ENCODE results near the gene VIPR2. TPM values are rescaled to one million over a fixed set of nuclear protein-coding genes. Genes with fewer than 3 reads are reported as not detected.

VIPR2 gene
- total and polyA plus RNA-seq, 2 experiments from 2014 or later = 1.3 to 2.7 TPM

DNA sequence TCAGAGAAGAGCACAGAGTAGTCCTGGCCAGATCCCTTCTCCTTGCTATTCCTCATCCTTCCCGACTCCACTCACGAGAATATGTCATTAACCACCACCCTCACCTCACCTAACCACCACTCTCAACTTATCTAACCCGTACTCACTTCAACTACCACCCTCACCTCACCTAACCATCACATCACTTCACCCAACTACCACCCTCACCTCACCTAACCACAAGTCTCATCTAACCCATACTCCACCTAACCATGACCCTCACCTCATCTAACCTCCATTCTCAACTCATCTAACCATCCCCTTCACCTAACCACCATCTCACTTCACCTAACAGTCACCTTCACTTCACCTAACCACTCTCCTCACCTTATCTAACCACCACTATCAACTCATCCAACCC, 85.0 kb downstream of the VIPR2 start:
- ATAC-seq = no peak
- DNase-seq (ENCODE audit: low spot score) = no peak

DNA sequence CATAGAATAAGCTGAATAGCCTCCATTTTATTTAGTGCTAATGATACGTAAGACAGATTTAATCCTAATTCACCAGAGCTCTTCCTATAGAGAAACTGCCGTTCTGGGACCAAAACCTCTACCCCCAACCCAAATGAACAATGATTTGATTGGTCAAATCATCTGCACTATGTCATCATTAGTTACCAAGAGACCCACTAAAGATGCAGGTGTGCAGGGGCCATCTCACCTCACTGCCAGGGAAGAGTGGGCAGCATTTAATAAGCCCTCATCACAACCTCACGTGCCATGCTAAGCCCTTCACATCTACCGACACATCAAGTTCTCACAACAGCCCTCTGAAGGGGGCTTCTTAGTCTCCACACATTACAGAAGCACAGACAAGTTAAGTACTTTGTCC, 87.0 kb downstream of the VIPR2 start:
- Histone ChIP-seq H3K36me3 (ENCODE audit: insufficient read depth) (no peaks in the 10 kb centered on the region), H3K4me1 (ENCODE audit: insufficient read depth) (peaks cover 11% of the 10 kb centered on the region), H4K20me1 (replicated peaks; ENCODE audit: insufficient read depth) (no peaks in the 10 kb centered on the region), H3F3A (replicated peaks; ENCODE audit: low read depth) (0 out of 2 replicates have a peak, but pooled peaks cover 3% of the 10 kb centered on the region), H3K27me3 (ENCODE audit: insufficient read depth) (peaks cover 6% of the 10 kb centered on the region; the same call in 1 of the 2 replicates), H3K4me3 (no peak overlapping the region), H3K9me2 (ENCODE audit: insufficient read depth) (peaks cover 9% of the 10 kb centered on the region; the same call in 1 of the 2 replicates), H3K27ac (ENCODE audit: low read depth) (no peak overlapping the region), H3K4me2 (no peak overlapping the region), H3K79me2 (replicated peaks; ENCODE audit: insufficient read depth) (no peaks in the 10 kb centered on the region), H2AFZ (no peak overlapping the region)
- Mint-ChIP-seq H3K4me3 (no peak overlapping the region), H3K9me3 (peaks cover 43% of the 10 kb centered on the region), H3K36me3 (ENCODE audit: low read depth) (peaks cover 5% of the 10 kb centered on the region), H3K27me3 (ENCODE audit: insufficient read depth, low read depth, poor library complexity) (peaks cover 5% of the 10 kb centered on the region), H3K4me1 (no peaks in the 10 kb centered on the region), H3K27ac (no peak overlapping the region)
- ATAC-seq = no peak
- TF ChIP-seq EZH2 (IDR thresholded peaks at IDR 0.05; ENCODE audit: low read depth, unreplicated experiment) (no peak), ZNF331 (CRISPR knock-in tag; IDR thresholded peaks at IDR 0.05; ENCODE audit: low read depth) (no peak), NANOG (IDR thresholded peaks at IDR 0.05; ENCODE audit: borderline replicate concordance) (no peak), CREB1 (CRISPR knock-in tag; IDR thresholded peaks at IDR 0.05; ENCODE audit: low read depth) (no peak), POLR2AphosphoS5 (IDR thresholded peaks at IDR 0.05; ENCODE audit: low read depth) (no peak), ZNF114 (CRISPR knock-in tag; IDR thresholded peaks at IDR 0.05) (no peak)
- TF ChIP-seq, protein P1, sequence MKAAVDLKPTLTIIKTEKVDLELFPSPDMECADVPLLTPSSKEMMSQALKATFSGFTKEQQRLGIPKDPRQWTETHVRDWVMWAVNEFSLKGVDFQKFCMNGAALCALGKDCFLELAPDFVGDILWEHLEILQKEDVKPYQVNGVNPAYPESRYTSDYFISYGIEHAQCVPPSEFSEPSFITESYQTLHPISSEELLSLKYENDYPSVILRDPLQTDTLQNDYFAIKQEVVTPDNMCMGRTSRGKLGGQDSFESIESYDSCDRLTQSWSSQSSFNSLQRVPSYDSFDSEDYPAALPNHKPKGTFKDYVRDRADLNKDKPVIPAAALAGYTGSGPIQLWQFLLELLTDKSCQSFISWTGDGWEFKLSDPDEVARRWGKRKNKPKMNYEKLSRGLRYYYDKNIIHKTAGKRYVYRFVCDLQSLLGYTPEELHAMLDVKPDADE (IDR thresholded peaks at IDR 0.05) = no peak
- TF ChIP-seq, protein P2, sequence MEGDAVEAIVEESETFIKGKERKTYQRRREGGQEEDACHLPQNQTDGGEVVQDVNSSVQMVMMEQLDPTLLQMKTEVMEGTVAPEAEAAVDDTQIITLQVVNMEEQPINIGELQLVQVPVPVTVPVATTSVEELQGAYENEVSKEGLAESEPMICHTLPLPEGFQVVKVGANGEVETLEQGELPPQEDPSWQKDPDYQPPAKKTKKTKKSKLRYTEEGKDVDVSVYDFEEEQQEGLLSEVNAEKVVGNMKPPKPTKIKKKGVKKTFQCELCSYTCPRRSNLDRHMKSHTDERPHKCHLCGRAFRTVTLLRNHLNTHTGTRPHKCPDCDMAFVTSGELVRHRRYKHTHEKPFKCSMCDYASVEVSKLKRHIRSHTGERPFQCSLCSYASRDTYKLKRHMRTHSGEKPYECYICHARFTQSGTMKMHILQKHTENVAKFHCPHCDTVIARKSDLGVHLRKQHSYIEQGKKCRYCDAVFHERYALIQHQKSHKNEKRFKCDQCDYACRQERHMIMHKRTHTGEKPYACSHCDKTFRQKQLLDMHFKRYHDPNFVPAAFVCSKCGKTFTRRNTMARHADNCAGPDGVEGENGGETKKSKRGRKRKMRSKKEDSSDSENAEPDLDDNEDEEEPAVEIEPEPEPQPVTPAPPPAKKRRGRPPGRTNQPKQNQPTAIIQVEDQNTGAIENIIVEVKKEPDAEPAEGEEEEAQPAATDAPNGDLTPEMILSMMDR (conservative IDR thresholded peaks at IDR 0.05; ENCODE audit: low read depth in 2 of 2) = no peak
- TF ChIP-seq, protein P3, sequence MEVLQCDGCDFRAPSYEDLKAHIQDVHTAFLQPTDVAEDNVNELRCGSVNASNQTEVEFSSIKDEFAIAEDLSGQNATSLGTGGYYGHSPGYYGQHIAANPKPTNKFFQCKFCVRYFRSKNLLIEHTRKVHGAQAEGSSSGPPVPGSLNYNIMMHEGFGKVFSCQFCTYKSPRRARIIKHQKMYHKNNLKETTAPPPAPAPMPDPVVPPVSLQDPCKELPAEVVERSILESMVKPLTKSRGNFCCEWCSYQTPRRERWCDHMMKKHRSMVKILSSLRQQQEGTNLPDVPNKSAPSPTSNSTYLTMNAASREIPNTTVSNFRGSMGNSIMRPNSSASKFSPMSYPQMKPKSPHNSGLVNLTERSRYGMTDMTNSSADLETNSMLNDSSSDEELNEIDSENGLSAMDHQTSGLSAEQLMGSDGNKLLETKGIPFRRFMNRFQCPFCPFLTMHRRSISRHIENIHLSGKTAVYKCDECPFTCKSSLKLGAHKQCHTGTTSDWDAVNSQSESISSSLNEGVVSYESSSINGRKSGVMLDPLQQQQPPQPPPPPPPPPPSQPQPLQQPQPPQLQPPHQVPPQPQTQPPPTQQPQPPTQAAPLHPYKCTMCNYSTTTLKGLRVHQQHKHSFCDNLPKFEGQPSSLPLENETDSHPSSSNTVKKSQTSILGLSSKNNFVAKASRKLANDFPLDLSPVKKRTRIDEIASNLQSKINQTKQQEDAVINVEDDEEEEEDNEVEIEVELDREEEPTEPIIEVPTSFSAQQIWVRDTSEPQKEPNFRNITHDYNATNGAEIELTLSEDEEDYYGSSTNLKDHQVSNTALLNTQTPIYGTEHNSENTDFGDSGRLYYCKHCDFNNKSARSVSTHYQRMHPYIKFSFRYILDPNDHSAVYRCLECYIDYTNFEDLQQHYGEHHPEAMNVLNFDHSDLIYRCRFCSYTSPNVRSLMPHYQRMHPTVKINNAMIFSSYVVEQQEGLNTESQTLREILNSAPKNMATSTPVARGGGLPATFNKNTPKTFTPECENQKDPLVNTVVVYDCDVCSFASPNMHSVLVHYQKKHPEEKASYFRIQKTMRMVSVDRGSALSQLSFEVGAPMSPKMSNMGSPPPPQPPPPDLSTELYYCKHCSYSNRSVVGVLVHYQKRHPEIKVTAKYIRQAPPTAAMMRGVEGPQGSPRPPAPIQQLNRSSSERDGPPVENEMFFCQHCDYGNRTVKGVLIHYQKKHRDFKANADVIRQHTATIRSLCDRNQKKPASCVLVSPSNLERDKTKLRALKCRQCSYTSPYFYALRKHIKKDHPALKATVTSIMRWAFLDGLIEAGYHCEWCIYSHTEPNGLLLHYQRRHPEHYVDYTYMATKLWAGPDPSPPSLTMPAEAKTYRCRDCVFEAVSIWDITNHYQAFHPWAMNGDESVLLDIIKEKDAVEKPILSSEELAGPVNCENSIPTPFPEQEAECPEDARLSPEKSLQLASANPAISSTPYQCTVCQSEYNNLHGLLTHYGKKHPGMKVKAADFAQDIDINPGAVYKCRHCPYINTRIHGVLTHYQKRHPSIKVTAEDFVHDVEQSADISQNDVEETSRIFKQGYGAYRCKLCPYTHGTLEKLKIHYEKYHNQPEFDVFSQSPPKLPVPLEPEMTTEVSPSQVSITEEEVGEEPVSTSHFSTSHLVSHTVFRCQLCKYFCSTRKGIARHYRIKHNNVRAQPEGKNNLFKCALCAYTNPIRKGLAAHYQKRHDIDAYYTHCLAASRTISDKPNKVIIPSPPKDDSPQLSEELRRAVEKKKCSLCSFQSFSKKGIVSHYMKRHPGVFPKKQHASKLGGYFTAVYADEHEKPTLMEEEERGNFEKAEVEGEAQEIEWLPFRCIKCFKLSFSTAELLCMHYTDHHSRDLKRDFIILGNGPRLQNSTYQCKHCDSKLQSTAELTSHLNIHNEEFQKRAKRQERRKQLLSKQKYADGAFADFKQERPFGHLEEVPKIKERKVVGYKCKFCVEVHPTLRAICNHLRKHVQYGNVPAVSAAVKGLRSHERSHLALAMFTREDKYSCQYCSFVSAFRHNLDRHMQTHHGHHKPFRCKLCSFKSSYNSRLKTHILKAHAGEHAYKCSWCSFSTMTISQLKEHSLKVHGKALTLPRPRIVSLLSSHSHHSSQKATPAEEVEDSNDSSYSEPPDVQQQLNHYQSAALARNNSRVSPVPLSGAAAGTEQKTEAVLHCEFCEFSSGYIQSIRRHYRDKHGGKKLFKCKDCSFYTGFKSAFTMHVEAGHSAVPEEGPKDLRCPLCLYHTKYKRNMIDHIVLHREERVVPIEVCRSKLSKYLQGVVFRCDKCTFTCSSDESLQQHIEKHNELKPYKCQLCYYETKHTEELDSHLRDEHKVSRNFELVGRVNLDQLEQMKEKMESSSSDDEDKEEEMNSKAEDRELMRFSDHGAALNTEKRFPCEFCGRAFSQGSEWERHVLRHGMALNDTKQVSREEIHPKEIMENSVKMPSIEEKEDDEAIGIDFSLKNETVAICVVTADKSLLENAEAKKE (CRISPR knock-in tag; IDR thresholded peaks at IDR 0.05) = no peak
- no peak for DNase-seq (ENCODE audit: low spot score)

More for the DNA sequence above, 85.0 kb downstream of the VIPR2 start:
- H3K36me3 Mint-ChIP-seq (ENCODE audit: low read depth) = peaks cover 7% of the 10 kb centered on the region
- H3K4me1 Mint-ChIP-seq = no peaks in the 10 kb centered on the region
- Histone ChIP-seq H2AFZ (no peak overlapping the region), H3F3A (replicated peaks; ENCODE audit: low read depth) (0 out of 2 replicates have a peak, but pooled peaks cover 3% of the 10 kb centered on the region), H3K27me3 (ENCODE audit: insufficient read depth) (peaks cover 6% of the 10 kb centered on the region; the same call in 1 of the 2 replicates), H3K4me3 (no peak overlapping the region), H4K20me1 (replicated peaks; ENCODE audit: insufficient read depth) (no peaks in the 10 kb centered on the region), H3K4me2 (no peak overlapping the region), H3K36me3 (ENCODE audit: insufficient read depth) (no peaks in the 10 kb centered on the region), H3K4me1 (ENCODE audit: insufficient read depth) (peaks cover 11% of the 10 kb centered on the region), H3K9me2 (ENCODE audit: insufficient read depth) (peaks cover 9% of the 10 kb centered on the region; the same call in 1 of the 2 replicates), H3K27ac (ENCODE audit: low read depth) (no peak overlapping the region), H3K79me2 (replicated peaks; ENCODE audit: insufficient read depth) (no peaks in the 10 kb centered on the region)
- H3K4me3 Mint-ChIP-seq = no peak overlapping the region
- peaks cover 45% of the 10 kb centered on the region for H3K9me3 Mint-ChIP-seq
- peaks cover 7% of the 10 kb centered on the region for H3K27me3 Mint-ChIP-seq (ENCODE audit: insufficient read depth, low read depth, poor library complexity)
- TF ChIP-seq JUNB (IDR thresholded peaks at IDR 0.05; ENCODE audit: unreplicated experiment) = no peak
- no peak for TF ChIP-seq POLR2AphosphoS5 (IDR thresholded peaks at IDR 0.05; ENCODE audit: low read depth)
- TF ChIP-seq EZH2phosphoT487 (IDR thresholded peaks at IDR 0.05; ENCODE audit: unreplicated experiment) = no peak
- no peak for TF ChIP-seq NANOG (IDR thresholded peaks at IDR 0.05; ENCODE audit: borderline replicate concordance)
- no peak overlapping the region for H3K27ac Mint-ChIP-seq

Data from GM23338 (cell line).